Glomerular visceral epithelial cell (primary cell): ENCODE measurements around the gene PTH2.
"Not testable (repeated sequence)": the region's sequence is repeated elsewhere in the genome, so short reads cannot be mapped to it uniquely, and the experiment has no call there.

ENCODE experiments used
- DNase-seq: peaks from one replicate; pipeline ENCODE4 v3.0.0-alpha.2; 2016; ENCODE audit errors: extremely low spot score

Gene PTH2

DNA sequence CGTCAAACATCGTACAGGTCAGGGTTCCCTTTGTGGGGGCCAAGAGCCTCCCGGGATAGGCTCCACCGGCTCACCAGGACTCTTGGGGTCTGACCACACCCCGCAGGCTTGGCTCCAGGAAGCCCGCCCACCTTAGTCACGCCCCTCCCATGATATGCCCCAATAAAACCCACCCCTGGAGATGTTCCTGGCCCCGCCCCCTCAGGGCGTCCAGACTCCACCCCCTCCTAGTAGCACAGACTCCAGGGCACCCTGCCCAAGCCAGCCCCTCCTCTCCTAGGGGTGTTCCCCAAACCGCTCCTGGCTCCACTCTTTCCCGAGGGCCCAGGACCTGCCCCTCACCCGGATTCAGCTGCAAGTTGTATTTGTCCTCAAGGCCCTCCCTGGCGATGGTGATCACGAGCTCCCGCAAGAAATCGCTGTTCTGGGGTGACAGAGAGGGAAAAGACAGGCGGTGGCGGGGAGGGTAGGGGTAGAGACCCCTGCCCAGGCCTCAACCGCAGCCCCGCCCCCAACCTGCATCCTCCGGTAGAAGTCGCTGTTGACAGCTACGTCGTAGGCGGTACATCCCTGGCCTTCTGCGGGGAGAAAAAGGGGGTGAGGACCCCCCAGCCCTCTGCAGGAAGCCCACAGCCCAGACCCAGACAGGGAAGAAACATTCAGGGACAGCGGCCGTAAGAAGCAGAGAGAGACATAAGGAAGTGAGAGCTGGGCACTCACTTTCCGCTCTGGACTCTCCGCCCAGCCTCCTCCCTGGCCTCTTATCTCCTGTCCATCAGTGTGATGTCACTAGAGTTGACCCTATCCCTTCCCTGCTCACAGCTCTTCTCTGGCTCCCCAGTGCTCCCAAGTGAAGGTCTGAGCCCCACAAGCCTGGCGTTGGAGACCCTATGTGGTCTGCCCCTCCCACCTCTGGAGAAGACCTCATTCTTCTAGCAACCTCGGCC lies 24.5 kb upstream of the PTH2 start:
- DNase-seq: peak; percentile 37

DNA sequence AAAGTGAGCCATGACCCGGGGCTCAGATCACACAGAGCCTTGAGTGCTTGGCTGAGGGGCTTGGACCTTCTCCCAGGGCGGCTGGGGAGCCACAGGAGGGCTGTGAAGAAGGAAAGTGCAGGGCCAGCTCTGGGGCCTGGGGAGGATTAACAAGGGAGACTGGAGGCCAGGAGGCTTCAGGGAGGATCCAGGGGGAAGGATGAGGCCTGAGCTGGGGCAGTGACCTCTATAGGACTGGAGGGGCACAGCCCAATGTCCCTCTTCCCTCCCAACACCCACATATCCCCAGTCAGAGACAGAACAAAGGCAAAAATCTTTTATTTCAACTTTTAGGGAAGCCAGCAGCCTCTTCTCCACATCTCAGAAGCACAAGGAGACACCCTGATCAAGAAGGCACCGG lies 22.8 kb upstream of the PTH2 start:
- no peak for DNase-seq

- DNase-seq: not testable (repeated sequence)
These were observed 21.0 kb upstream of the PTH2 start for GRCh38 chr19:49444100-49444700.

- DNase-seq: peak; percentile 95
These were observed 20.3 kb upstream of the PTH2 start for GRCh38 chr19:49443366-49444099.

DNA sequence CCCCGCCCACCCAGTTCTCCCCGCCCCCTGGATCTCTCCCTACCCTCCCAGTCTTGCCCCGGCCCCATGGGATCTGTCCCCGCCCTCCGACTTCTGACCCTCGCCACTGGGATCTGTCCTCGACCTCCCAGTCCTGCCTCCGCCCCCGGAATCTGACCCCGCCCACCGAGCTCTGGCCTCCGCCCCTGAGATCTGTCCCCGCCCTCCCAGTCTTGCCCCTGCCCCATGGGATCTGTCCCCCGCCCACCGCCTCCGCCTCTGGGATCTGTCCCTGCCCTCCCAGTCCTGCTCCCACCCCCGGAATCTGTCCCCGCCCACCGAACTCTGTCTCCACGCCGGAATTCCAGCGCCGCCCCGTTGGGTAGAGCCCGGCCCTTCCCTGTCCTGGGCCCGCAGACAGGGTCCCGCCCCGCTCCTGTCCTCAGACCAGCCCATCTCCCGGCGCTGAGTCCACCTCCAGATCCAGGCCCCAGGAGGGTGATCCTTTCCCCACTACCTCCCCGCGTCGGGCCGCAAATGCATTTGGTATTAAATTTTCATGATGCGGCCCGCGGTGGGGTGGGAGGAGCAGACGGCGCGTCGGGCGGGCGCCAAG lies 19.6 kb upstream of the PTH2 start:
- DNase-seq: peak; percentile 88

- peak; percentile 13 for DNase-seq
These were observed 19.1 kb upstream of the PTH2 start for GRCh38 chr19:49442354-49442753.

- DNase-seq: no peak
These were observed 18.7 kb upstream of the PTH2 start for GRCh38 chr19:49441960-49442350.

DNA sequence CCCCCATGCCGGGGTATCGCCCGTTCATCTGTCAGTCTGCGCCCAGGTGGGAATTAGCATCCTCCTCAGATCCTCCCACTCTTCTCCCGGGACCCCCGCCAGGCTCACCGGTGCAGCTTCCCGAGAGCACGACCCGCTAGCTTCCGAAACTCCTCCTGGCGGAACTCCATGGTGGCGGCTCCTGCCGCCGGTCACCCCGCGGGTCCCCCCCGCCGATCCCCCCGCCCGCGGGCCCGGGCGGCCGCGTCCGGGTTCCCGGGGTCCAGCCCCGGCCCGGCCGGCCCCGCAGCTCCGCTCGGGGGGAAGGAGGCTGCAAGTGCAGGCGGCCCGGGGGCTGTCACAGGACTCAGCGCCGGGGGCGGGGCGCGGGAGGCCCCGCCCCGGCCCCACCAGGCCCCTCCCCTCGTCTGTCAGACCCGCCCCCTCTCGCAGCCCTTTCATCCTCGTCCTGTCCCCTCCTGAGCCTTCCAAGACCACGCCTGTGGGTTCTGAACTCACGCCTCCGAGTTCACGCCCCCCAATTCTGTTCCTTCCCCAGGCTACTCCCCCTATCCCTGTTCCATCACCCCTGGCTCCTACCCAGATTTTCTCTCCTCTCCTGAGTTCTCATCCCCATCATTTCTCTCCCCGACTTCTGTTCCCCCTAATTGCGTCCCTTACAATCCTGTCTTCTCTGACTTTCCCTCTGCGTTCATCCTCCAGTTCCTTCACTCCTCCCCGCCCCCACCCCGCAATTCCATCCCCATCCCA lies 18.1 kb upstream of the PTH2 start, which contains the start of gene SLC17A7:
SLC17A7 (minus strand) TSS at position 318 of the 750 bp plus-strand sequence; CDS start at position 170, 148 bp downstream.
- DNase-seq: peak; percentile 12

DNA sequence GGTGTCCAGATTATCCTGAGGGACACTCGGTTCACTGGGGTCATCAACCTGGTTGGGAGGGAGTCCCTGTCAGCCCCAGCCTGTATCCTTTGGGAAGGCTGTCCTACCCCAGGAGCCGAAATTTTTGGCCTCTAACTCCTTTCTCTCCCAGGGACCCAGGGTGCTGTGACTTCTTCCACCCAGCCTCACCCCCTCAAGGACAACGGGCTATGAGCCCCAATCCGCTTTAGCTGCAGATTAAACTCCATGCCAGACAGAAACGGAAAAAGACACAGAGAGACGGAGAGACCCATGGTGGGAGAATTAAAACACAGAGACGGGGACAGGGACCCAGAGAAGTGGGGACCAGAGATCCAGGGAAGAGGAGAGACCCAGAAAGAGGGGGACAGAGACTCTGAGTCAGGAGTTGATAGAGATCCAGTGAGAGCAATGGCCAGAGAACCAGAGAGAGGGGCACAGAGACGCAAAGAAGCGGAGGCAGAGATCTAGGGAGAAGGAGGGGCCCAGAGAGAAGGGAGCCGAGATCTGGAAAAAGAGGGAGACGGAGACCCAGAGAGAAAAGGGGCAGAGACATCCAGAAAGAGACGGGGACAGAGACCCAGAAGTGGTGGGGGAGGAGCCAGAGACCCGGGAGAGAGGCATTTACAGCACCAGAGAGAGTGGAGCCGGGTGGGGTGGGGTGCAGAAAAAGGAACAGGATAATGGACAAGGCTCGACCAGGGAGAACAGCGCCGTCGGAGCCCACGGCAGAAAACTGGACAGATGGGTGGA lies 17.4 kb upstream of the PTH2 start:
- DNase-seq: no peak

- DNase-seq: no peak
These were observed 16.6 kb upstream of the PTH2 start for GRCh38 chr19:49439836-49440235.

- DNase-seq: no peak
These were observed 15.0 kb upstream of the PTH2 start for GRCh38 chr19:49438261-49438660.

DNA sequence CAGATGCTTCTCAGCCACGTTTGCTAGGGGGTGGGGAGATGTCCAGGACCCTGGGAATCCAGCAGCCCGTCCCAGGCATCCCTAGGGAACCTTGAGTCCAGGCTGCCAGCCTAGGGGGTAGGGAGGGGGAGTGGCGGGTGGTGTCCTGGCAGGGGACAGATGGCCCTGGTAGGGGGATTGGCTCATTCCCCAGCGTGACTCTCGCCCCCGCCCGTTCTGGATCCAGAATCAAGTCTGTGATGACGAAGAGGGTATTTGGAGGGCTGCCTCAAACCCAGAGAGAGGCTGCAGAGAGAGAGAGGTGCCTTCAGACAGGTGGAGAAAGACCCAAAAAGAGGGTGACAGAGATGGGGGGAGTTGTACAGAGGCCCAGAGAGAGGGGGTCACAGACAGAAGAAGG lies 14.0 kb upstream of the PTH2 start:
- DNase-seq: no peak

DNA sequence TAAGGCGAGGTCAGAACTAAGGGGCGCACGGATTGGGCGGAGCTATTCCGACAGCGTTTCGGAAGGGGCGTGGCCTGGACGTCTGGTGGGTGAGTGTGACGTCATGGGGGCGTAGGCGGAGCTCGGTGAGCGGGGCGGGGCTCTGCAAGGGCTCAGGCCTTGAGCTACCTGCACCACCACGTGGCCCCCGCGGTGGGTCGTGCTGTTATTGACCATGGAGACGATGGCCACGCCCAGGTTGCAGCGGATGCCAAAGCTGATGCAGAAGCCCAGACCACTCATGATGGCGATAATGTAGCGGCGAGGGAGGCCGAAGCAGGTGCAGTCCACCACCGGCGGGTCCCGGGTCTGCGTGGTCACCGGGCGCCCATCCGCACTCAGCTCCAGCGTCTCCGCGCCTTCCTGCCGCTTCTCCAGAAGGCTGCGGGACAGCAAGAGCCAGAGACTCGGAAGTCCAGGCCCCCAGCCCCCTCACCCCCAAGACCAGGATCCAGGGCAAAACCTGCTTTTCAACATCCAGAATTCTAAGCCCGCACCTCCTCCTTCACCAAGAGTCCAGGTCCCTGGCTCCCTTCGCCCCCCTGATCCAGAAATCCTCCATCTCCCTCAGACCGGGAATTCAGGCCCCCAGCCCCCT lies 13.3 kb upstream of the PTH2 start:
- DNase-seq: peak; percentile 23

- DNase-seq: no peak
These were observed 12.4 kb upstream of the PTH2 start for GRCh38 chr19:49435670-49436069.

DNA sequence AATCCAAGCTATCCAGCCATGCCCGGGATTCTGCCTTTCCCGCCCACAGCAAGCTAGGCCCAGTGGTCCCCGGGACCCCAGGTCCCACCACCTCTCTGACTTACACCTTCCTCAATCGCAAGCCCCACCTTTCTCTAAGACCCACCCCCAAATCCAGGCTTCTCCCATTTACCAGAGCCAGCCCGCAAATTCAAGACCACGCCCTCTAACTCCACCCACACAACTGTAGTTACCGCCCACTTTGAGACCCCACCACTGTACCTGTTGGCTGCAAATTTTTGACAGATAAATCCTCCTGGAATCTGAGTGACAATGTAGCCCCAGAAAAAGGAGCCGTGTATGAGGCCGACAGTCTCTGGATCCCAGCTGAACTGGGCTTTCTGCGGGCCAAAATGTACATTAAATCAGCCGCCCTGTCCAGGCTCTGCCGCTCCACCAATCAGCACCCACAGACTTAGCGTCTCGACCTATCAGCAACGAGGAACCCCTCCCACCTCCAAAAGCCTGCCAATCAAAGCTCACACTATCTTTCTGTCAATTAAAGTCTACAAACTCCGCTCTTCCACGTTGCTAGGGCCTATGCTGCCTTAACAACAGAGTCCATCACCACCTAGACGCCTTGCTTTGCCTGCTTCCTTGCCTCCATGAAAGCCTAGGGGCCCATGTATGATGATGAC lies 11.8 kb upstream of the PTH2 start:
- DNase-seq: no peak

- DNase-seq: no peak
These were observed 10.1 kb upstream of the PTH2 start for GRCh38 chr19:49433240-49433901.

DNA sequence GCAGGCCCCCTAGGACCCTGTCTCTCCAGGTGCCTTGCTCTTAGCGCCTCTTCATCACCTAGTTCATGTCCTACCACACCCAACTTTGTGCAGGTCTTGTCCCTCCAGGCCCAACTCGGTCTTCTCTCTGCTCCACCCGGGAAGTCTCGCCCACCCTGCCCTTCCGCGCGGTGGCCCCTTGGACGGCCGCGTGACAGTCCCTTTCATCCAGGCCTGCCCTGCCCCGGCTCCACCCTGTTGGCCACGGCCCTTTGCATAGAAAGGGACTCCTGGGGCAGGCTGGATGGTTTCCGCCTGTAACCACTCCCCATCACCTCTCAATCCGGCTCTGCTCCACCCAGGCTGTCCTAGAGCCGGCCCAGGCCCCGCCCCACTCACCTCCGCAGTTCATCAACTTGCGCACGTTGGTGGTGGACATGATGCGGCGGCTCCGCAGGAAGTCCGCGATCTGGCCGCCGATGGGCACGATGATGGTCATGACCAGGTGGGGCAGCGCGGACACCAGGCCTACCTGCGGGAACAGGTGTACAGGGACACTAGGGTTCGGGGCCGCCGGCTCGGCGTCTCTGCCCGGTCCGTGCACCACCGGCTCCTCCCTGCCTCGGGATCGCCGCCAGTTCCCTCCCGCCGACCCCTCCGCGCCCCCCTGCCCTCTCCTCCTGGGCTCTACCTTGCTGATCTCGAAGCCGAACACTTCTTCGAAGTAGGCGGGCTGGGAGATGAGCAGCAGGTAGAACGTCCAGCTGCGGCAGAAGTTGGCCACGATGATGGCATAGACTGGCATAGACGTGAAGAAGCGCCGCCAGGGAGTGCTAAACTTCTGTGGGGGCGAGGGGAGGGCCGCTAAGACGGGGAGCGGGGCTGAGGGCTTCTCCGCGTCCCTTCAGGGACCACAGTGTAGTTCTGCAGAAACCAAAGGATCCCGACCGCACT lies 9.2 kb upstream of the PTH2 start:
- DNase-seq: no peak

GRCh38 chr19:49431330-49431749 lies 8.1 kb upstream of the PTH2 start:
- no peak for DNase-seq
